Naive thymus-derived CD8-positive, alpha-beta T cell (primary cell): Measurements from ENCODE around the gene OLFM2. TPM values are rescaled to one million over a fixed set of nuclear protein-coding genes. Genes with fewer than 3 reads are reported as not detected.
A peak's percentile ranks its signal among the peaks of the same experiment; 100 is the strongest.
"Not testable (repeated sequence)": the region's sequence is repeated elsewhere in the genome, so short reads cannot be mapped to it uniquely, and the experiment has no call there.

Experiments
- ATAC-seq, 2 donors: fragments of 150-1000 bp; cut with Tn5 transposase in 1 of 2; sonication (Bioruptor Pico), chemical (Tn5 transposase) in 1 of 2; 1 replicate in 1 of 2; 2 replicates in 1 of 2; pipeline ENCODE4 v1.10.0; 2021; ENCODE audit warnings: mild to moderate bottlenecking in 2 of 2, moderate library complexity in 2 of 2
- POLR2A ChIA-PET: fragments of 350-600 bp; sonication (Branson Sonifier 250); formaldehyde crosslinking; loops from one replicate; lab custom pipeline; 2021; ENCODE audit warnings: antibody characterized with exemption; lab: Charles Lee
- DNase-seq, 10 donors: peaks; one replicate each; pipeline versions ENCODE4 v3.0.0 to v3.0.0-alpha.2; 2020 to 2022
- H3K27ac Mint-ChIP-seq, 10 donors: one replicate each; pipeline ENCODE4 v1.8.0; 2020 to 2022; ENCODE audit warnings: mild to moderate bottlenecking in 10 of 10, mixed read lengths in 10 of 10, moderate library complexity in 4 of 10, inconsistent platforms in 1 of 10
- H3K27me3 Mint-ChIP-seq, 5 donors: one replicate each; pipeline ENCODE4 v1.8.0; 2021 to 2022; ENCODE audit warnings: mixed read lengths in 5 of 5
- H3K36me3 Mint-ChIP-seq, 3 donors: one replicate each; pipeline ENCODE4 v1.8.0; 2020 to 2022; ENCODE audit warnings: mixed read lengths in 3 of 3, mild to moderate bottlenecking in 2 of 3, inconsistent platforms in 1 of 3
- H3K4me1 Mint-ChIP-seq, 4 donors: one replicate each; pipeline ENCODE4 v1.8.0; 2021 to 2022; ENCODE audit warnings: mixed read lengths in 4 of 4
- H3K4me3 Mint-ChIP-seq, 10 donors: one replicate each; pipeline ENCODE4 v1.8.0; 2020 to 2022; ENCODE audit warnings: mild to moderate bottlenecking in 10 of 10, mixed read lengths in 10 of 10, moderate library complexity in 6 of 10, inconsistent platforms in 1 of 10
- H3K9me3 Mint-ChIP-seq, 9 donors: one replicate each; pipeline ENCODE4 v1.8.0; 2020 to 2022; ENCODE audit warnings: mixed read lengths in 9 of 9, mild to moderate bottlenecking in 3 of 9, inconsistent platforms in 1 of 9, moderate library complexity in 1 of 9
- polyA plus RNA-seq, 3 donors: library from polyadenylated mRNA; unstranded; fragments of 300-500 nt; fragmentation: Illumina TruSeq; gene quantifications; one replicate each; pipeline ENCODE4 v1.2.3, GENCODE V29; 2021
- total RNA-seq, 8 experiments: library from RNA in 2 of 8; stranded (reverse) in 2 of 8; gene quantifications; one replicate each; pipeline ENCODE4 v1.2.3 and lab custom pipeline; 2021 to 2026

OLFM2 gene
- total and polyA plus RNA-seq, 5 experiments from 2014 or later: 6.1 to 14.8 (median 12.8) TPM

- no peaks in the 10 kb centered on the region for H3K9me3 Mint-ChIP-seq
- no peak for ATAC-seq
- H3K4me1 Mint-ChIP-seq: peaks cover 6 to 30% (median 13%) of the 10 kb centered on the region in 4 donors
- no peaks in the 10 kb centered on the region for H3K27me3 Mint-ChIP-seq
- DNase-seq: peak in 1 of 10 donors; percentile 23
- peak overlapping the region; percentile 82 to 97 (median 89) for H3K4me3 Mint-ChIP-seq
- H3K36me3 Mint-ChIP-seq: peaks cover 0 to 28% (median 5%) of the 10 kb centered on the region in 3 donors
- peak overlapping the region in 7 of 10 donors; percentile 61 to 92 (median 78) for H3K27ac Mint-ChIP-seq
- POLR2A ChIA-PET: interaction anchor here (0.5 to 1.9 kb wide), 9 partner anchors 7 to 307 kb away, joined by 3 to 12 read pairs (median 6); partner anchors contain the start of gene UBL5
These were observed 100.8 kb downstream of the OLFM2 start for GRCh38 chr19:9835507-9835949.

- Mint-ChIP-seq H3K4me3 (peak within 1 kb of the TSS; percentile 89 to 97 (median 94)), H3K9me3 (no peaks in the 10 kb centered on the region), H3K4me1 (peaks cover 7 to 30% (median 14%) of the 10 kb centered on the region in 4 donors), H3K27ac (peak within 1 kb of the TSS; percentile 77 to 98 (median 94)), H3K27me3 (no peaks in the 10 kb centered on the region), H3K36me3 (peaks cover 0 to 28% (median 2%) of the 10 kb centered on the region in 3 donors)
- peak; percentile 96 for ATAC-seq
- peak; percentile 97 to 100 (median 99) for DNase-seq
- POLR2A ChIA-PET: interaction anchor here (0.5 to 1.9 kb wide), 12 partner anchors 8 to 308 kb away, joined by 3 to 12 read pairs (median 4); partner anchors contain the start of genes FBXL12 and ZNF846
These were observed 101.4 kb downstream of the OLFM2 start, which contains the start of gene PIN1 for GRCh38 chr19:9834726-9835506. Gene PIN1, plus strand, starts transcription at chr19:9835318. Its CDS starts 27 bp downstream, at chr19:9835345.

- H3K27me3 Mint-ChIP-seq: no peaks in the 10 kb centered on the region
- POLR2A ChIA-PET: interaction anchor here (0.7 to 1.9 kb wide), 6 partner anchors 15 to 308 kb away, joined by 3 to 12 read pairs (median 6); partner anchors contain the start of gene FBXL12
- peak overlapping the region; percentile 77 to 98 (median 94) for H3K27ac Mint-ChIP-seq
- H3K4me1 Mint-ChIP-seq: peaks cover 8 to 36% (median 16%) of the 10 kb centered on the region in 4 donors
- DNase-seq (no peak), ATAC-seq (no peak)
- peaks cover 0 to 25% (median 4%) of the 10 kb centered on the region in 3 donors for H3K36me3 Mint-ChIP-seq
- H3K9me3 Mint-ChIP-seq: no peaks in the 10 kb centered on the region
- peak overlapping the region; percentile 89 to 97 (median 94) for H3K4me3 Mint-ChIP-seq
These were observed 102.0 kb downstream of the OLFM2 start for GRCh38 chr19:9834307-9834725.

DNA sequence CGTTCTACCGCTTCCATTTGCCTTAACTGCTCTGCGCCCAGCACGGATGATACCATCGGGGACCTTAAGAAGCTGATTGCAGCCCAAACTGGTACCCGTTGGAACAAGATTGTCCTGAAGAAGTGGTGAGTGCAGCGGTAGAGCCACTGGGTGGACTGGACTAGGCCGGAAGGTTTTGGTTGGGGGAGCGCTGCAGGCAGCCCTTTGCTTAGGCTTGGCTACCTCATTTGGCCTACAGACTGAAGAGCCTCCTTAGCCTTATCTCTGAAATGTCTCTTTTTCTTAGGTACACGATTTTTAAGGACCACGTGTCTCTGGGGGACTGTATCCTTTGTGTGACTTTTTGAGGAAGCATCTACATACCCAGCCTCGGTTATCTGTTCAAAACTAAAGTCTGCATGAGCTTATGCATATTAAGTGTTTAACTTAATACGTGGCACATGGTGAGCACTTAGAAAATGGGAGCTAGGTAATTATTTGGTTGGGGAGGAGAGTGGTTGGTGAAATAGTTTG lies 107.7 kb downstream of the OLFM2 start:
- POLR2A ChIA-PET: interaction anchor here (1.1 to 3.0 kb wide), 7 partner anchors 8 to 519 kb away, joined by 3 to 23 read pairs (median 7); partner anchors contain the start of genes FBXL12 and ZNF699
- H3K27me3 Mint-ChIP-seq: no peaks in the 10 kb centered on the region
- no peaks in the 10 kb centered on the region for H3K9me3 Mint-ChIP-seq
- peak overlapping the region; percentile 98 to 100 (median 100) for H3K4me3 Mint-ChIP-seq
- H3K27ac Mint-ChIP-seq: peak overlapping the region in 9 of 10 donors; percentile 80 to 99 (median 99)
- DNase-seq: no peak
- ATAC-seq: no peak
- peaks cover 0 to 17% (median 5%) of the 10 kb centered on the region in 3 donors for H3K36me3 Mint-ChIP-seq
- peaks cover 14 to 40% (median 28%) of the 10 kb centered on the region in 4 donors for H3K4me1 Mint-ChIP-seq

GRCh38 chr19:9827289-9828238 lies 108.8 kb downstream of the OLFM2 start, which contains the start of gene UBL5:
Gene UBL5, plus strand, starts transcription at chr19:9827918. Its CDS starts 420 bp downstream, at chr19:9828338.
- Mint-ChIP-seq H3K4me1 (peaks cover 14 to 41% (median 29%) of the 10 kb centered on the region in 4 donors), H3K27me3 (no peaks in the 10 kb centered on the region), H3K4me3 (peak within 1 kb of the TSS; percentile 98 to 100 (median 100)), H3K9me3 (no peaks in the 10 kb centered on the region), H3K36me3 (peaks cover 0 to 17% (median 6%) of the 10 kb centered on the region in 3 donors), H3K27ac (peak within 1 kb of the TSS; percentile 98 to 99 (median 99))
- DNase-seq (peak; percentile 74 to 94 (median 86)), ATAC-seq (peak; percentile 95 to 98)
- POLR2A ChIA-PET: interaction anchor here (0.6 to 3.0 kb wide), 16 partner anchors 8 to 518 kb away, joined by 3 to 23 read pairs (median 4); partner anchors contain the start of genes FBXL12, PIN1, ZNF266 and ZNF699

DNA sequence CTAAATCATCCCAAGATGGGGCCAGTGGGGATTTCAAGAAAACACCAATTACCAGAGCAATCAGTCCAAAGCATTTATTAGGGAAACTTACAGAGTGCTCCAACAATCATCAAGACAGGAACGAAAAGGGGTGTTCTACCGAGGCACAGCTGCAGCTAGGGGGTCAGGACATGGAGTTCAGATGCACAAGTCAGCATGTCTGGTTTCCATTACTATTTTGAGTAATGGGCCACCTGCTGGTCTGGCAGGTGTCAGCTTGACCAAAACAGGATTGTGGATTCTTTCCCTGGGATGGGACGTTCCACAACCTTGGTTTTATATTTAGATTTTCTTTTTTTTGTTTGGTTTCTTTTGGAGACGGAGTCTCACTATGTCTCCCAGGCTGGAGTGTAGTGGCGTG lies 112.5 kb downstream of the OLFM2 start:
- POLR2A ChIA-PET: no interaction called here
- peaks cover 12 to 42% (median 32%) of the 10 kb centered on the region in 4 donors for H3K4me1 Mint-ChIP-seq
- H3K27ac Mint-ChIP-seq: peak overlapping the region in 1 of 10 donors; percentile 49

DNA sequence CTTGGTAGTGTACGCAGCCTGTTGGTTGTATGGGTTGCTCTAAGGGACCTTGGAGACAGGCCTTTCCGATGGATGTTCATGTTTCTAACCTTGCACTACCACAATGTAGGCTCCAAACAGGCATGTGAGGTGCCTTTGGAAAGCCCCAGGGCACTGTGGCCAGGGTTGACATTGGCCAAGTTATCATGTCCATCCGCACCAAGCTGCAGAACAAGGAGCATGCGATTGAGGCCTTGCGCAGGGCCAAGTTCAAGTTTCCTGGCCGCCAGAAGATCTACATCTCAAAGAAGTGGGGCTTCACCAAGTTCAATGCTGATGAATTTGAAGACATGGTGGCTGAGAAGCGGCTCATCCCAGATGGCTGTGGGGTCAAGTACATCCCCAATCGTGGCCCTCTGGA lies 116.3 kb downstream of the OLFM2 start:
- H3K9me3 Mint-ChIP-seq, ATAC-seq, H3K27me3 Mint-ChIP-seq, POLR2A ChIA-PET, DNase-seq: not testable (repeated sequence)
- peaks cover 11 to 37% (median 32%) of the 10 kb centered on the region in 4 donors for H3K4me1 Mint-ChIP-seq
- peak overlapping the region in 9 of 10 donors; percentile 83 to 98 (median 92) for H3K27ac Mint-ChIP-seq
- peak overlapping the region in 9 of 10 donors; percentile 89 to 94 (median 91) for H3K4me3 Mint-ChIP-seq
- peaks cover 4 to 18% (median 15%) of the 10 kb centered on the region in 3 donors for H3K36me3 Mint-ChIP-seq

More for the DNA sequence above, 112.5 kb downstream of the OLFM2 start:
- Mint-ChIP-seq H3K4me3 (peak overlapping the region in 1 of 10 donors; percentile 44), H3K36me3 (peaks cover 0 to 4% (median 4%) of the 10 kb centered on the region in 3 donors), H3K9me3 (no peaks in the 10 kb centered on the region), H3K27me3 (no peaks in the 10 kb centered on the region)
- no peak for DNase-seq
- no peak for ATAC-seq

- peak overlapping the region; percentile 89 to 94 (median 92) for H3K4me3 Mint-ChIP-seq
- DNase-seq: no peak
- H3K27me3 Mint-ChIP-seq: no peaks in the 10 kb centered on the region
- ATAC-seq: peak in 1 of 2 donors; percentile 21
- peaks cover 4 to 22% (median 20%) of the 10 kb centered on the region in 3 donors for H3K36me3 Mint-ChIP-seq
- peak overlapping the region; percentile 83 to 98 (median 93) for H3K27ac Mint-ChIP-seq
- H3K9me3 Mint-ChIP-seq: peaks cover 0 to 5% (median 0%) of the 10 kb centered on the region in 9 donors
- H3K4me1 Mint-ChIP-seq: peaks cover 13 to 41% (median 34%) of the 10 kb centered on the region in 4 donors
- POLR2A ChIA-PET: interaction anchor here (0.6 to 2.2 kb wide), 15 partner anchors 8 to 385 kb away, joined by 3 to 23 read pairs (median 5); partner anchors contain the start of genes PIN1, UBL5 and ZNF846
These were observed 116.8 kb downstream of the OLFM2 start for GRCh38 chr19:9819596-9819909.

GRCh38 chr19:9818734-9819595 lies 117.3 kb downstream of the OLFM2 start, which contains the start of gene FBXL12:
Gene FBXL12, minus strand, starts transcription at chr19:9819079. Its CDS starts 266 bp downstream, at chr19:9818813.
- POLR2A ChIA-PET: interaction anchor here (0.6 to 2.2 kb wide), 22 partner anchors 9 to 1303 kb away, joined by 3 to 23 read pairs (median 4); partner anchors contain the start of genes PIN1, UBL5 and ZNF846
- Mint-ChIP-seq H3K27ac (peak within 1 kb of the TSS; percentile 83 to 98 (median 93)), H3K9me3 (peaks cover 0 to 5% (median 0%) of the 10 kb centered on the region in 9 donors), H3K27me3 (no peaks in the 10 kb centered on the region), H3K4me1 (peaks cover 13 to 42% (median 35%) of the 10 kb centered on the region in 4 donors), H3K4me3 (peak within 1 kb of the TSS; percentile 89 to 94 (median 92)), H3K36me3 (peaks cover 4 to 25% (median 21%) of the 10 kb centered on the region in 3 donors)
- DNase-seq (peak; percentile 99 to 100 (median 100)), ATAC-seq (peak; percentile 87 to 90)

- Mint-ChIP-seq H3K27me3 (no peaks in the 10 kb centered on the region), H3K4me1 (peaks cover 13 to 42% (median 33%) of the 10 kb centered on the region in 4 donors), H3K9me3 (peaks cover 0 to 6% (median 0%) of the 10 kb centered on the region in 9 donors), H3K4me3 (peak overlapping the region; percentile 89 to 94 (median 92)), H3K36me3 (peaks cover 4 to 28% (median 25%) of the 10 kb centered on the region in 3 donors), H3K27ac (peak overlapping the region; percentile 83 to 98 (median 93))
- ATAC-seq (no peak), DNase-seq (peak in 1 of 10 donors; percentile 20)
- POLR2A ChIA-PET: interaction anchor here (0.6 to 2.2 kb wide), 21 partner anchors 9 to 1302 kb away, joined by 3 to 23 read pairs (median 4); partner anchors contain the start of genes PIN1, UBL5 and ZNF846
These were observed 118.1 kb downstream of the OLFM2 start for GRCh38 chr19:9818175-9818733.
